ENCODE results near the gene KLHL42.
A peak's percentile ranks its signal among the peaks of the same experiment; 100 is the strongest.

GRCh38 chr12:27779416-27779919 is 565 bp upstream of the KLHL42 start:
- TF ChIP-seq E2F4 (CRISPR knock-in tag; IDR thresholded peaks at IDR 0.05; ENCODE audit: borderline replicate concordance, low read depth) (no peak), STAT6 (CRISPR knock-in tag; conservative IDR thresholded peaks at IDR 0.05; ENCODE audit: low read depth) (no peak), ZNF138 (CRISPR knock-in tag; conservative IDR thresholded peaks at IDR 0.05) (no peak), ETV6 (CRISPR knock-in tag; IDR thresholded peaks at IDR 0.05) (no peak), SP1 (CRISPR knock-in tag; conservative IDR thresholded peaks at IDR 0.05) (no peak), ZNF219 (CRISPR knock-in tag; IDR thresholded peaks at IDR 0.05; ENCODE audit: borderline replicate concordance) (no peak), NFE2L1 (CRISPR knock-in tag; IDR thresholded peaks at IDR 0.05) (no peak), ATF3 (CRISPR knock-in tag; conservative IDR thresholded peaks at IDR 0.05) (no peak), NR2C2 (CRISPR knock-in tag; IDR thresholded peaks at IDR 0.05) (no peak)
- TF ChIP-seq, protein P1, sequence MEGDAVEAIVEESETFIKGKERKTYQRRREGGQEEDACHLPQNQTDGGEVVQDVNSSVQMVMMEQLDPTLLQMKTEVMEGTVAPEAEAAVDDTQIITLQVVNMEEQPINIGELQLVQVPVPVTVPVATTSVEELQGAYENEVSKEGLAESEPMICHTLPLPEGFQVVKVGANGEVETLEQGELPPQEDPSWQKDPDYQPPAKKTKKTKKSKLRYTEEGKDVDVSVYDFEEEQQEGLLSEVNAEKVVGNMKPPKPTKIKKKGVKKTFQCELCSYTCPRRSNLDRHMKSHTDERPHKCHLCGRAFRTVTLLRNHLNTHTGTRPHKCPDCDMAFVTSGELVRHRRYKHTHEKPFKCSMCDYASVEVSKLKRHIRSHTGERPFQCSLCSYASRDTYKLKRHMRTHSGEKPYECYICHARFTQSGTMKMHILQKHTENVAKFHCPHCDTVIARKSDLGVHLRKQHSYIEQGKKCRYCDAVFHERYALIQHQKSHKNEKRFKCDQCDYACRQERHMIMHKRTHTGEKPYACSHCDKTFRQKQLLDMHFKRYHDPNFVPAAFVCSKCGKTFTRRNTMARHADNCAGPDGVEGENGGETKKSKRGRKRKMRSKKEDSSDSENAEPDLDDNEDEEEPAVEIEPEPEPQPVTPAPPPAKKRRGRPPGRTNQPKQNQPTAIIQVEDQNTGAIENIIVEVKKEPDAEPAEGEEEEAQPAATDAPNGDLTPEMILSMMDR (IDR thresholded peaks at IDR 0.05) = no peak
- TF ChIP-seq, protein P2, sequence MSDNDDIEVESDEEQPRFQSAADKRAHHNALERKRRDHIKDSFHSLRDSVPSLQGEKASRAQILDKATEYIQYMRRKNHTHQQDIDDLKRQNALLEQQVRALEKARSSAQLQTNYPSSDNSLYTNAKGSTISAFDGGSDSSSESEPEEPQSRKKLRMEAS (CRISPR knock-in tag; IDR thresholded peaks at IDR 0.05) = 0 out of 2 replicates have a peak, but pooled peaks have one; percentile 8
- TF ChIP-seq, protein P3, sequence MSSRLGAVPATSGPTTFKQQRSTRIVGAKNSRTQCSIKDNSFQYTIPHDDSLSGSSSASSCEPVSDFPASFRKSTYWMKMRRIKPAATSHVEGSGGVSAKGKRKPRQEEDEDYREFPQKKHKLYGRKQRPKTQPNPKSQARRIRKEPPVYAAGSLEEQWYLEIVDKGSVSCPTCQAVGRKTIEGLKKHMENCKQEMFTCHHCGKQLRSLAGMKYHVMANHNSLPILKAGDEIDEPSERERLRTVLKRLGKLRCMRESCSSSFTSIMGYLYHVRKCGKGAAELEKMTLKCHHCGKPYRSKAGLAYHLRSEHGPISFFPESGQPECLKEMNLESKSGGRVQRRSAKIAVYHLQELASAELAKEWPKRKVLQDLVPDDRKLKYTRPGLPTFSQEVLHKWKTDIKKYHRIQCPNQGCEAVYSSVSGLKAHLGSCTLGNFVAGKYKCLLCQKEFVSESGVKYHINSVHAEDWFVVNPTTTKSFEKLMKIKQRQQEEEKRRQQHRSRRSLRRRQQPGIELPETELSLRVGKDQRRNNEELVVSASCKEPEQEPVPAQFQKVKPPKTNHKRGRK (CRISPR knock-in tag; IDR thresholded peaks at IDR 0.05; ENCODE audit: borderline replicate concordance) = no peak
